Fibroblast of skin of right quadriceps (primary cell): Measurements from ENCODE around the gene DCN.

Experiments
- DNase-seq: peaks from one replicate; pipeline ENCODE4 v3.0.0-alpha.2; 2013

Gene DCN

DNA sequence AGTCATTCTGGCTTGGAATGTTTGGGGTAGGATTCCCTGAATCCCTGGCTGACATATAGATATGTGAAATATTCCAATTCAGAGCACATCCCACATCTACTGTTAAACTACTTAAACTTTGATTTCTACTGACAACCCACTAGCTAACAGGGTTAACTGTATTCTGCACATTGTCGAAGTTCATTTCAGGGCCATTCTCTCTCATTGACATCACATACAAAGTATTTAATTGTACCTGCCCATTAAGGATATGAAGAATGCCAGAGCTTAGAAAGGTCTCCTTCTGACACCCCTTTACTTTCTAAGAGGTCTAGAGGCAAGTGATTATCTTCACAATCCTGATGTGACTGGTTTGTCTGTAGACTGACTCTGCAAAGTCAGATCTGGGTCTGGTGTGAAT is 2.8 kb upstream of the DCN start:
- no peak for DNase-seq

DNA sequence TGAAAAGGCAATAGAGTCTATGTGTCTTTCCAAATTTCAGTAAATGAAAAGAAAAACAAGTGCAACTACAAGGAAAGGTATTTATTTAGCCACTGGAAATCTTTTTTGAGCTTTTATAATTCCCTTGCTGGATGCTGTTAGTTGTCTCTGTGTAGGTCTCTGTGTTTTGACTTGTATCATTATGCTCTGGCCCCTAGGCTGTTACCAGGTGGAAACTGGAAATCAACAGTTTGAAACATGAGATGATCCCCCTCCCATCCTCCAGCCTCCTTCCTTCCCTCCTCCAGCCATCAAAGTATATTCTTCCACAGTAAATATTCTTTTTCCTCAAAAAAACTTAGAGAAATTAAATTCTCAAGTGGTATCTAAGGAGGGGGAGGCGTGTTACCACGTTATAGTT is 934 bp upstream of the DCN start:
- no peak for DNase-seq

DNA sequence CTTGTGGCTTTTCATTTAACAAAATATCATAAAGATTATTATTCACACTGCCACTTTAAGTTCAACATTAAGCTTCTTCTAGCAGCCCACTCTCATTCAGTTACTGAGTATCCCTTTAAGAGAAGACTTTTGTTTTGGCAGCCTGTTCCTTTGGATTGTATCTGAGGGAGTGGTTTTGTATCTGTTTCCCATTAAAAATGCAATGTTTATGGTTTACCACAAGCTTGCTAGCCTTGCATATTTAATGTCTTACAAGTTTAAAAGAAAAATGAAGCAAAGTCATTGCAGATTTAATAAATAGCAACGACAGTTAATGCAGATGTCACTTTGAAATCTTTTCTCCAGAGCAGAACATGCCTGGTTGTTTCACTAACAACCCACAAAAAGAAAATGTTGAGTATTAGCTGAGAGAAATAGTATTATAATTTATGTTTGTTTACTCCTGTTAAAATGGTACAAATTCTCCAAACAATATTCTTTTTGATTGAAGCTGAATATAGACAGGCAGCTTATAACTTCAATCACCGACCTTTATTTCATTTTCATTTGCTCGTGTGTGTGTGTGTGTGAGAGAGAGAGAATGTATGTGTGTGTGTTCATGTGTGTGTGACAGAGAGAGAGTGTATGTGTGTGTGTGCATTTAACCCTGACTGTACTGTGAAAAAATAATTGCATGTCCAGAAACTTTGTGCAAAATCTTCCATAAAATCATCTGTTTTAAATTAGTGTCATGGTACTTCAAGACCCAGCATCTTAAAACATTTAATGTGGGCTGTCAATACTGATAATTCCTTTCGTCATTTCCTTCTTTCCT is 1.8 kb downstream of the DCN start:
- DNase-seq: peak; percentile 95

DNA sequence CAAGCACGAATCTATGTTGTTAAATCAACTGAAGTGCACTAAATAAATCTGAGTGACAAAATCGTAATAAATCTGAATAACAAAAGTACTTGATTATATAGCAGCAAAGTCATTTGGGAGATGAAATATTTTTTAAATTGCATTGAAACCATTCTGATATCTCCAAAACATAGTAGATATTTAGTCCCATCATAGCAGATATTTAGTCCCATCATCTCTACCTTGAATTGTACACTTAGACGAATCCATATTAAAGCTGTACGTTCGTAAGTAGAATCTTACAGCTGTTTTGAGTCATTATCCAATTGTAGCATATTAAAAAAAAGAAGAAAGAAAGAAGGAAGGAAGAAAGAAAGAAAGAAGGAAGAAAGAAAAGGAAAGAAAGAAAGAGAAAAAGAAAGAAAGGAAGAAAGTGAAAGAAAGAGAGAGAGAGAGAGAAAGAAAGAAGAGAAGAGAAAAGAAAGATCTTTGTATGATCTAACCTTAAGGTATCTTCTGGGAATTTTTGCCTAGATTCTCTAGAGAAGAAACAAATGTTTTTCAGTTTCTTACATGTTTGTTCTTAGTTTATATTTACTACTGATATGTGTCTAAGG is 2.6 kb downstream of the DCN start:
- no peak for DNase-seq

DNA sequence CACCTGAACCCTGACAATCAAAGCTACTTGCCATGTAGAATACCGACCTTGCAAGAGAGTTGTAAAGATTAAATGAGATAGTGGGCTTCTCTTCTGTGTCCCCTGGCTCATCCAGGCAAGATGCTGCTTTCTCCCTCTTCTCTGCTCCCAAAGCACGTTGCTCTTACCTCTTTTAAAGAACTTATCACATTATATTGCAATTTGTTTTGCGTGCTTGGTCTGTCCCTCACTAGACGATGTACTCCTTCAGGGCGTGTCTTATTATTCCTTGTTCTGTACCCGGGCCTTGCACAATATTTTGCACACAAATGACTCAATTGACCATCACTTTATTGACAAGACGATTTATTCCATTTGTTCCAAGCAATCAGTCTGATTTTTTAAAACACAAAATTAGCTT is 3.3 kb downstream of the DCN start:
- DNase-seq: no peak

DNA sequence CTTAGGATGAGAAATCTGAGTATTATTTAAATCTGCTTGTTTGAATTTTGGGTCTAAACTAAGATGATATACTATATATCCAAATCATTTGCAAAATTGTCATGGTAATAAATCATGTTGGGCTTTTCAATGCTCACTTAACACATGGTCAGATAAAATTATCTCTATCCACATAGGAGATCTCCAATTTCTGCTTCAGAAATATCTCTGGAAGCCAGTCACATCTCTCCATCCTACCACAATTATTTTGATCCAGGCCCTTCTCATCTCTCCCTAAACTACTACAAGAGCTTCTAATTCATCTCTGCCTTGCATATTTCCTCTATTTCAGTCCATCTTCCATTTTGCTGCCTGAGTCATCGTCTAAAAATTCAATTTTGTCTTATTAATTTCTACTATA is 3.8 kb downstream of the DCN start:
- DNase-seq: no peak

DNA sequence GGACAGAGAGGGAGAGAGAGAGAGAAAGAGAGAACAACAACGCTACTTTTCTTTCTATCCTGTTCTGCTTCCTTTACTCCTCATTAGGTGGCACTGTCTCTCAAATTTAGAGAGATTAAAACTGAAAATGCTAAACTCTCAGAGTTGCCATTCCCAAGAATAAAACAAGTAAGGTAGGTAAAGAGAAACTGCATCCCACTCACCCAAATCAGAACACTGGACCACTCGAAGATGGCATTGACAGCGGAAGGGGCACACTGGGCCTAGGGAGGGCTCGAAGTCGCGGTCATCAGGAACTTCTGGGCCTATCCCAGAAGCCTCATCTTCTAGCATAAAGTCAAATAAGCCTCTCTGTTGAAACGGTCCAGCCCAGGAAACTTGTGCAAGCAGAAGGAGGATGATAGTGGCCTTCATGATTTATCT is 4.5 kb downstream of the DCN start:
- peak; percentile 61 for DNase-seq

DNA sequence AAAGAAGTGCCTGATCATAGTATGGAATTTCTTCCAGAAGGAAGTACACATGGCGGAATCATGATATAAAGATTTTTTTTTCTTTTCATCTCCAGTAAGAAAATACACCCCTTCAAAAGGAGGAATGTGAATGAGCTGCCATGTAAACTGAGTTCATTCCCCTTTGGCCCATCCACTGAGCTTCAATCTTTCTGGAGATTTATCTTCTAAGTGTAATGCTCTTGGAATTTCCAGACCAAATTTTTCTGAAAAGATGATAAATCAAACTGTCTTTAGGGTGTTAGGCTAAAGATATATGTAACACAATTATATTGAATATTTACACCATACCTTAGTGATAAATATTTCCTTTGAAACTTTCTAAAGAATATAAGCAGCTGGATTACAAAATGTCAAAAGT is 5.2 kb downstream of the DCN start:
- peak; percentile 80 for DNase-seq

DNA sequence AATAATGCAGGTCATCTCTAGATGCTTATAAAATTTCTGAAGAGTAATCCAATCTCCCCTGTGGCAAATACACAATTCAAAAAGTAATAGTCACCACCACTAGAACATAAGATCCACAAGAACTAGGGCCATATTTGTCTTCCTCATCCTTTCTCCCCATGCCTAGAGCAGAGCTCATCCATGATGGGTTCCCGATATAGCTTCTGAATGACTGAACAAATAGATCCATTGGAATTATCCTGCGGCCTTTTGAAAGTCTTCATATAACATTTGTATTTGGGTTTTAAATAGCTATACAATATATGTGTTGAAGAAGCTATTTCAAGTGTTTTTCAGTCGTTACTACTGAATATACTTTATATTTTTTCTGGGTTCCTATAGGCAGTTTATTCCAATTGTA is 5.7 kb downstream of the DCN start:
- no peak for DNase-seq

DNA sequence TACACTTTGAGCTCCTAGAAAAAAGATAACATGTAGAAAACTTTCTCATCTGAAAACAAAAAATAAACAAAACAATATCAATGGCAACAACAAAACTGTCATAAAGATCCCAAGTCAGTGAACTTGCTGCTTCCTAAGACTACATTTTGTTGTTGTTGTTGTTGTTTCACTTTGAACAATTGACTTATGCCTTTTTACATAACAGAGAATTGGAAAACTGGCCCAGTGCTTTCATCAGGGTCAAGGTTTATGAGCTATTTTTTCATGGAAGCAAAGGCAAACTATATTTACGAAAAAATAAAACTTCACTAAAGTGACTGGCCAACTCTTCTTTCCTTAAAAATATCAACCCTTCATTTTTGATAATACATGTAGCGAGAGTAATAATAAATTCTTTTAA is 6.3 kb downstream of the DCN start:
- DNase-seq: no peak

DNA sequence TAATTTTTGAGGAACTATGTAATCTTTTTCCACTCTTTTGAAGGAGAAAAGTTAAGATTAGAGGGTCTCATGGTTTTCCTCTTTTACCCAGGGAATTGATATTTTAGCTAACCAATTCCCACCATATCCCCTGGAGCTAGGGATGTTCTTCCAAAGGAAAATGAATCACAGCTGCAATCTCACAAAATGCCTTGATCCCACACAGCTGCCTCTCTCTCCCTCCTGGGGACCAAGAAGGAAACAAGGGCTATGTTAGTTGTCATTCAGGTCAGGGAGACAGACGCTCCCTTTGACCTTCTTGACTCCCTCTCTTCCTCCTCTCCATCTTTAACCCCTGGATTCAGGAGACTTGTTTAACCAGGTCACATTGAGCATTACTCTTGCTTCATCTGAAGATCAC is 9.5 kb downstream of the DCN start:
- no peak for DNase-seq

DNA sequence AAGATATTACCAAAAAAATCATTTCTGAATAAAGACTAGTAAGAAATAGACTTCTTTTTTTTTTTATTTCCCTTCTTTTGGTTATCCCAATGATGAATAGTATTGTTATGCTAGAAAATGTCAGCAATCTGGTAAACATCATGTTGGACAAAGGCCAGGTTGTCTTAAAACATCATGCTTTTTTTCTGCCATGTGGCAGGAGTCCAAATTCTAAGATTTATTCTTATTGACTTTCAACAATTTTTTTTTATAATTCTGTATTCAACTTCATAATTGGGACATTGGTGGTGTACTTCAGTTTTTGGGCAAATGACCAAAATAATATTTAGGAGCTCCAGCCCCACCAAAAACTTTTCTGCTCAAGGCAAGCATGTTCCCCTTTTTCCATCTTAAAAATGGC is 10.5 kb downstream of the DCN start:
- DNase-seq: no peak

DNA sequence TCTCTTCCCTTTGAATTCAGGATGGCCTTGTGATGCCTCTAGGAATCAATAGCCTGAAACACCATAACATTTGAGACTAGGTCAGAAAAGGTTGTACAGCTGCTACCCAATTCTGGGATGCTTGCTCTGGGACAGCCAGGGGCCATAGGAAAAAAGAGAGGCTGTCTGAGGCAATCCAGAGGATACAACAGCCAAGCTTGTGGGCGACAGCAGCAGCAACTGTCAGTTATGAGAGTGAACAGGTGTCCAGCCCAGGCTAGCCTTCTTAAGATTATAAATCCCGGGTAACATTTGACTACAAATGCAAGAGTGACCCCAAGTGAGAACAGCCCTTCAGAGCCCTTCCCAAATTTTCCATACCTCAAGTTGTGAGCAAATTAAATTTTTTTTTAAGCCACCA is 11.1 kb downstream of the DCN start:
- no peak for DNase-seq

DNA sequence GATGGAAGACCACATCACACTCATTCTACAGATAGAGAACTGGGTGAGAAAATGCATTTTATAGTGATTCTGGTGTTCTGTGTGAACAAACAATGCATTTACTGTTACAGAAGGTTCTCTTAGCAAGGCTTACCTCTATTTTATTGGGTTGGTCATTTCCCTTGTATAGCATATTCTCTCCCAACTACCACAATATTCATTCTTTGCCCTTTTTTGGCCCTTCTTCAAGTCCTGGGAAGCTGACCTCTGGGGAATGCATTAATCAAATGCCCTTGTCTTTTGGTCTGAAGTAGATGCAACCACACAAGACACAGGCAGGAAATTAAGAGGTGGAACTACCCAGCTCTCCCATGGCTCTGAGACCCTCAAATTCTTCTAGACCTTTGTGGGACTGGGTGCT is 19.5 kb downstream of the DCN start:
- no peak for DNase-seq

DNA sequence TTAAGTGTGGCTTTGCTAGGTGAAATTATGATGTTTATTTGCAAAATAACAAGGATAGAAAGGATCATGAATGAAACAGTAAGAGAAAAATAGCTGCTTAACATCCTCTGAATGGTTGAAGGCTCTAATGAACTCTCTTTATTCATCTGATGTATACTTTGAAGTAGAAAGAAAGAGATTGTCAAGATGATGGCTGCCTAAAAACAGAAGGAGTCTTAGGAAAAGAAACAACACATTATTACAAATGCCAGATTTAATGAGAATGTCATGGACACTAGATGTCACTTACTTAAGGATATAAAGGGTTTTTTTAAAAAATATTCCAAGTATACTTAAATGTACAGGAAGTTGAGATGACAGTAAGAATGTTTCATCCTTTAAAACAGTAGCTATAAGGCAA is 21.6 kb downstream of the DCN start:
- no peak for DNase-seq

DNA sequence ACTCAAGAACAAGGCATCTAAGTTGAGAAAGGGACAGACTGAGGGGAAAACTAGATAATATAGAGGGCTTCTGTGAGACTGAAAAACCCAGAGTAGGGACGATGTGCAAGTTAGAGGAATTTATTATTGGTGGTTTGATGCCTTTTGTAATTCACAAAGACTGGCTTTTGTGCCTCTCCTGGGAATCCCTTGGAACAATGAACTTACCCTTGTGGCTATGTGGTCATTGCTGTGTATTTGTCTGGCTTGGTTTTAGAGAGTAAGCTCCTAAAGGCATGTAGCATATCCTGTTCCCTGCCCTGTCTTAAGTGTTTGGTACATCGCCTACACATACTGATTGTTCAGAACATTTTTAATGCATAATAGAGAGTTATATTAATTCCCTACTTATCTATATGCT is 26.6 kb downstream of the DCN start:
- DNase-seq: no peak

DNA sequence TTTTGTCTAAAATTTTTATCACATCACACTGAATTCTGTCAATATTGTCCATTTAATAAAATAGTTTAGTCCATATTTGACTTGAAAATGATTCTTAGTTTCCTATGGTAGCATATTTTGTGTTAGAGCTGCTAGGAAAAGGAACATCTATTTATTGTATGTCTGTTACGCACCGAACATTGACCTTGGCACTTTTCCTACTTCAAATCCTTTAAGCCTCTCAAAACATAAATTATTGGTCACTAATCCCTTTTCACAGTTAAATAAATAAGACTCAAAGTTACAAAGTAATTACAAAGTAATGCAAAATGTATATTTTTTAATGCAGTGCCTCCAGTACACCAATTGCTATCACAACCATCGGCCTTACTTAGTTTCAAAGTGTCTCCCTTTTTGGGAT is 28.5 kb downstream of the DCN start:
- no peak for DNase-seq

DNA sequence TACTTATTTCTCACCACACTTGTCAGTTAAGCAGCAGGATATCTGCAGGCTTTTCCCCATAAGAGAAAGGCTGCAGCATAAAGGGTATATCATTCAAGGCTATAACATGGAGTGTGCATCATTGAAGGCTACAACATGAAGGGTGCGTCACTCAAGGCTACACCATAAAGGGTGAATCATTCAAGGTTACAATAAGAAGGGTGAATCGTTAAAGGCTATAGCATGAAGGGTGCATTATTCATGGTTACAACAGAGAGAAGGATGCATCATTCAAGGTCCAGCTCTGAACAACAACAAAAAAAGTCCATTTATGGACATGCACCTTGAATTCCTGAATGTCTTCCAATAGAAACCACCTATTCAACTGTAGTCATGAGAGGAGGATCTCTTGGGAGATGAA is 38.6 kb downstream of the DCN start:
- DNase-seq: peak; percentile 63

DNA sequence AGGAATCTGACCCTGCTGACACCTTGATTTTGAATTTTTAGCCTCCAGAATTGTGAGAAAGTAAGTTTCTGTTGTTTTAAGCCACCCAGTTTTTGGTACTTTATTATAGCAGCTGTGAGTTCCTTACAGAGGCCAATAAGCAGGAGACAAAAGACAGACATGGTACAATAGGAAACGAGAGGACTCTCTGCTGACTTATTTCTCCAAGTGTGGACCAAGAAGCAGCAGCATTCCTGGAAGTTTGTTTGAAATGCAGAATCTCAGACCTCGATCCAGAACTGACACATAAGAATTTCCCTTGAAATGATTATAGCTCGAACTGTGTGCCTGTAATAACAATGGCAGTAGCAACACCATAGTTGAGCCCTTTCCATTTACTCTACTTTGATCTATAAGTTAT is 39.4 kb downstream of the DCN start:
- no peak for DNase-seq

DNA sequence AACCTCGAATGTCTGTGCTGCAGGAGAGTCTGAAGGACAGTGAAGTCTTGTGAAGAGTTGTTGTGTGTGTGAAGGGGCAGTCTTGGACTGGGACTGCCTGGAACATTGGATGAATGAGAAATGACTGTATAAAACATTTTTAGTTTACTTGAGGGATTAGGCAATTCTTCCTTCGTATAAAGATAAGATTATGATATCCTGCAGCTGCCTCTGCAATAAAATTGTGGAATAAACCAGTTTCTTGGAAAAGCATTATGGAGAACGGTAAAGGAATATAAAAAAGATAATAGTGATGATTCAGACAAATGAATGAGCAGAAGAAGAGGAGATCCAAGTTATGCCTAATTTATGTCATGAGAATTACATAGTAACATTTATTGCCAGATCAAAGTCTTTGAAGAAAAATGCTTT is 40.4 kb downstream of the DCN start:
- peak; percentile 49 for DNase-seq

DNA sequence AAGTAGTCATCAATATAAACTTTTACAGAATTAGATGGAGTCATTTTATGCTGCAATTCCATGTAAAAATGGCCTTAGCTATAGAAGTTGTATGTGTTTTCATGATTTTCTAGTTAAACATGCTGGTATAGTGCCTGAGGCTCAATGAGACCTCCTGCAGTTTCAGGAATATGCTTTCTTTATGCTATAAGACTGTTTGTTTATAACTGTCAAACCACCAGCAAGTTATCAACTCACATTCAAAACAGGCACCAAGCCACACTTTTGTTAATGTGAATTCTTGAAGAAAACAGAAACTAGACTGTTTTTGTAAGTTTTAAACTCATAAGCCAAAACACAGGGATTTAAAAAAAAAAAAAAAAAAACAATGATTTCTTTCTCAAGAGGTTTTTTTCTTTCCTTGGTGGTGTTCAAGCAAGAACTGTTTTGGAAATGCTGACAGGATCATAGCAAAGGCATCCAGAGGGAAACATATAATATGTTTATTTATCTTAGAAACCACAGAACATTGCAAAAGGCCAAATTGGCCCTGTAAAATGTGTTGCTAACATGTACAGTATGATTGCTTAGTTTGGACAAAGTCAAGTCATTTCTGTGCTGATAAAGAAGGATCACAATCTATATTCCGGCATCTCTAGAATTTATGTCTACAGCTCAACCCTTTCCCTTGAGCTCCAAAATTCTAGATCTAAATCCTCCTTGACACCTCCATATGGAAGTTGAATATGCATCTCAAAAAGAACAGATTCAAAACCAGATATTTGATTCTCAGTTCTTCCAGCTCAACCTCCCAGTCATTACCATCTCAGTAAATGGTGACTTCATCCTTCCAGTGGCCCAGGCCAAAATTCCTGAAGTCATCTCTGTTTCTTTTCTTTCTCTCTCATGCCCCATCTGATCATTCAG is 42.3 kb downstream of the DCN start:
- peak; percentile 92 for DNase-seq

DNA sequence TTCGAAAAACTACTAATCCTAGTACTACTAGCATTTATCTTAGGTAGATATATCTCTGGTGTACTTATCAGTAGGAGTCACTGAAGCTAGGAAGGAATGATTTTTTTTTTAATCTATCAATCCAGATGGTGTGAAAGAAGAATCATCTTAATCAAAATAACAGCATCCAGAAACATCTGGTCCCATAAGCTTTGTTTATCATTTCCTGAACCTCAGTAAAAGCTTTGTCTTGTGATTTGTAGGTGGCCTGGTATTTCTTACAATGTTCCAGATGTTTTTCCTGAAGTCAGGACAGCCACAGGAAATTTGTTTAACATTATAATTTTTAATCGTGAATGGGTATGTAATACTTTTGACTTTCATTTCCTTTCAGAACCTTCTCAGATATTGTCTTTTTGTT is 43.3 kb downstream of the DCN start:
- peak; percentile 43 for DNase-seq

DNA sequence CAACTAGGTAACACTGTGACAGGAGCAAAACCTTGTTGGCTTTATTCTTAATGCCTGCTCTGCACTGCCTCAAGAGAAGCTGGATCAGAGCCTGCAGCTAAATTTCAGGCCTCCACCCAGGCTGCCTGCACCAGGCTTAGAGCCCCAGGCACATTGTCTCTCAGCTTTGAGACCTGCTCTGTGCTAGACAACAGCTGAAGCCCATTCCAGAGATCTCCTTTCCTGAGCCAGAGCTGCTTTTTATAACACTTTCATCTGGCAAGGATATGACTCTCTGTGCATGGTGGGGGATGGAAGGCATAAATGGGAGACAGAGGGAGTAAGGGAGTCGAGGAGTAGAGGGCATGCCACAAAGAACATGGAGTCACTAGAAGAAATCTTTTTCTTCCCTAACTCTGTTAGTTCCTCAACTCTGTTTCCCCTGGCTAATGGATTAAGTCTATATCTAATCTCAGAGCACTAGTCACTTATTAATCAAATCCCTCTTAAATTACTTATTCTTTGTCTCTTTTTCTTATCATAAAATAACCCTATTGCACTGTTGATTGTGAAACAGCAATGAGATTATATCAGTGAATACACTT is 44.2 kb downstream of the DCN start:
- DNase-seq: peak; percentile 45

DNA sequence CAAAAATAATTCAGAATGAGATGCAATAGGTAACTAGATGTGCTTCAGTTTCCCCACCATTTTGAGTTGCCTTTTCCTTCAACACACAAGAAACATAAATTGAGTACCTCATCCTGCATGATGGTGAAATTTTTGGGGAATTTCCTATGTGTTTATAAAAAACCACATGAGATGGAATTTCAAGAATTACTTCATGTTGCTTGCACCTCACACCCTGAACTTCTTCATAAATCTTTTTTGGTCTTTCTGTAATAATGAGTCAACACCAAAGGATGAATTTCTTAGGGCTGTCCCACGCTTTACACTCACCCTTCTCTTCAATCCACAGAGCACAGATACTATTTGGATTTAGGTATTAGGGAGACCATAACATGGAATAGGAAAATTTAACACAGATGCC is 48.7 kb downstream of the DCN start:
- peak; percentile 96 for DNase-seq
